Kidney (tissue), 14 donors: ENCODE measurements around the gene PRRX1. TPM values are rescaled to one million over a fixed set of nuclear protein-coding genes. Genes with fewer than 3 reads are reported as not detected.

Source experiments
- DNase-seq, 5 donors: peaks; one replicate each; pipeline ENCODE4 v3.0.0-alpha.2; 2013 to 2020
- FAIRE-seq: peaks from 2 replicates; lab custom pipeline; 2012; peaks lifted over from hg19 to GRCh38; lab: Jason Lieb, UNC
- H3K27ac ChIP-seq, 2 donors: one replicate each; pipeline ENCODE4 v1.7.0; 2013; ENCODE audit warnings: low read depth in 2 of 2, low read length in 2 of 2, inconsistent platforms in 1 of 2
- H3K27me3 ChIP-seq: one replicate; pipeline ENCODE4 v1.7.1; 2013; ENCODE audit warnings: low read length, inconsistent platforms; ENCODE audit not compliant: control insufficient read depth, insufficient read depth
- H3K36me3 ChIP-seq, 3 donors: one replicate each; pipeline versions ENCODE4 v1.7.0 to v1.7.1; 2013; ENCODE audit warnings: low read length in 3 of 3, control low read depth in 1 of 3, inconsistent platforms in 1 of 3; ENCODE audit not compliant: insufficient read depth in 3 of 3, control insufficient read depth in 2 of 3
- H3K4me1 ChIP-seq, 3 donors: one replicate each; pipeline versions ENCODE4 v1.7.0 to v1.7.1; 2013; ENCODE audit warnings: low read length in 3 of 3, inconsistent platforms in 1 of 3, low read depth in 1 of 3; ENCODE audit not compliant: control insufficient read depth in 2 of 3, insufficient read depth in 2 of 3
- H3K4me3 ChIP-seq, 3 donors: one replicate each; pipeline versions ENCODE4 v1.7.0 to v1.8.1; 2013; ENCODE audit warnings: low read length in 3 of 3, control low read depth in 1 of 3, inconsistent platforms in 1 of 3
- H3K9ac ChIP-seq, 3 donors: one replicate each; pipeline versions ENCODE4 v1.7.0 to v1.7.1; 2013; ENCODE audit warnings: low read length in 3 of 3, control low read depth in 1 of 3, inconsistent platforms in 1 of 3
- H3K9me3 ChIP-seq, 3 donors: one replicate each; pipeline versions ENCODE4 v1.7.0 to v1.7.1; 2013; ENCODE audit warnings: low read length in 3 of 3, control low read depth in 1 of 3, inconsistent platforms in 1 of 3; ENCODE audit not compliant: control insufficient read depth in 2 of 3, insufficient read depth in 1 of 3
- intact Hi-C: fragments of 100-400 bp; cut with DNase I; formaldehyde crosslinking; loops from one replicate; pipeline ENCODE4 v1.11.1; 2022
- polyA plus RNA-seq: library from polyadenylated mRNA; stranded (reverse); fragments of 350-450 nt; fragmentation: Illumina TruSeq; extraction: RNeasy Lipid Tissue Mini Kit (QIAGEN cat#74804); gene quantifications from one replicate; pipeline ENCODE4 v1.2.3, GENCODE V29; 2014; ENCODE audit warnings: low read depth, low replicate concordance; ENCODE audit not compliant: insufficient read depth
- total RNA-seq: library from RNA; stranded (reverse); fragmentation: NEBNext Ultra II Directional; extraction: Animal tissue kit (Norgen Biotek cat#: 25700); gene quantifications from one replicate; pipeline ENCODE4 v1.2.1, GENCODE V29; 2021
- TF ChIP-seq, protein P1 (sequence below): IDR thresholded peaks from 3 replicates; pipeline ENCODE4 v1.5.1; 2012; ENCODE audit warnings: mild to moderate bottlenecking, moderate library complexity, borderline replicate concordance; ENCODE audit not compliant: insufficient read depth; ENCODE audit errors: extremely low read depth
- donor health status: control.
- donor health status: control.
- donor health status: control.
- donor health status: control.
- donor health status: control.
- donor health status: DM: yes; HTN: yes; CAD: no.
- donor health status: Normal renal cell carcinoma (clear cell type).

The PRRX1 gene
- total and polyA plus RNA-seq, 2 donors from 2014 or later, result 0.67 to 8.1 TPM

DNA sequence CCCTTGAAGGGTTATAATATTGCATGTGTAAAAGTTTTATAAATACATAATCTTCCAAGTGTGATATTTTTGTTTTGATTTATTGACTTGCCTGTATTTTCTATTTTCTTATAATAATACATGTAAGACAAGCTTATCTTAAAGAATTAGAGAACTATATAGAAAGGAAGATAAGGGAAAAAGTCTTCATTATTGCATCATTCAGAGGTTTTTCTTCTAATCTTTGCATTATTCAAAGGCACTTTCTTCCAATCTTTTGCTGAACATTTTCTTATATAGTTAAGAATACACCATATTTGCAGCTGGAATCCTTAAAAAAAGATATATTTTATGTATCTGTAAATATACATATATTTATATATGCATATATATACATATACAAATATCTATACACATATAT is 33.4 kb downstream of the PRRX1 start:
- Histone ChIP-seq H3K27me3 (no peaks in the 10 kb centered on the region), H3K9me3 (no peaks in the 10 kb centered on the region), H3K27ac (no peak overlapping the region), H3K36me3 (no peaks in the 10 kb centered on the region), H3K9ac (no peak overlapping the region), H3K4me3 (no peak overlapping the region), H3K4me1 (no peaks in the 10 kb centered on the region)
- intact Hi-C loops, result no loop called here
- FAIRE-seq (no peak), DNase-seq (no peak)
- TF ChIP-seq, protein P1, sequence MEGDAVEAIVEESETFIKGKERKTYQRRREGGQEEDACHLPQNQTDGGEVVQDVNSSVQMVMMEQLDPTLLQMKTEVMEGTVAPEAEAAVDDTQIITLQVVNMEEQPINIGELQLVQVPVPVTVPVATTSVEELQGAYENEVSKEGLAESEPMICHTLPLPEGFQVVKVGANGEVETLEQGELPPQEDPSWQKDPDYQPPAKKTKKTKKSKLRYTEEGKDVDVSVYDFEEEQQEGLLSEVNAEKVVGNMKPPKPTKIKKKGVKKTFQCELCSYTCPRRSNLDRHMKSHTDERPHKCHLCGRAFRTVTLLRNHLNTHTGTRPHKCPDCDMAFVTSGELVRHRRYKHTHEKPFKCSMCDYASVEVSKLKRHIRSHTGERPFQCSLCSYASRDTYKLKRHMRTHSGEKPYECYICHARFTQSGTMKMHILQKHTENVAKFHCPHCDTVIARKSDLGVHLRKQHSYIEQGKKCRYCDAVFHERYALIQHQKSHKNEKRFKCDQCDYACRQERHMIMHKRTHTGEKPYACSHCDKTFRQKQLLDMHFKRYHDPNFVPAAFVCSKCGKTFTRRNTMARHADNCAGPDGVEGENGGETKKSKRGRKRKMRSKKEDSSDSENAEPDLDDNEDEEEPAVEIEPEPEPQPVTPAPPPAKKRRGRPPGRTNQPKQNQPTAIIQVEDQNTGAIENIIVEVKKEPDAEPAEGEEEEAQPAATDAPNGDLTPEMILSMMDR, result no peak

DNA sequence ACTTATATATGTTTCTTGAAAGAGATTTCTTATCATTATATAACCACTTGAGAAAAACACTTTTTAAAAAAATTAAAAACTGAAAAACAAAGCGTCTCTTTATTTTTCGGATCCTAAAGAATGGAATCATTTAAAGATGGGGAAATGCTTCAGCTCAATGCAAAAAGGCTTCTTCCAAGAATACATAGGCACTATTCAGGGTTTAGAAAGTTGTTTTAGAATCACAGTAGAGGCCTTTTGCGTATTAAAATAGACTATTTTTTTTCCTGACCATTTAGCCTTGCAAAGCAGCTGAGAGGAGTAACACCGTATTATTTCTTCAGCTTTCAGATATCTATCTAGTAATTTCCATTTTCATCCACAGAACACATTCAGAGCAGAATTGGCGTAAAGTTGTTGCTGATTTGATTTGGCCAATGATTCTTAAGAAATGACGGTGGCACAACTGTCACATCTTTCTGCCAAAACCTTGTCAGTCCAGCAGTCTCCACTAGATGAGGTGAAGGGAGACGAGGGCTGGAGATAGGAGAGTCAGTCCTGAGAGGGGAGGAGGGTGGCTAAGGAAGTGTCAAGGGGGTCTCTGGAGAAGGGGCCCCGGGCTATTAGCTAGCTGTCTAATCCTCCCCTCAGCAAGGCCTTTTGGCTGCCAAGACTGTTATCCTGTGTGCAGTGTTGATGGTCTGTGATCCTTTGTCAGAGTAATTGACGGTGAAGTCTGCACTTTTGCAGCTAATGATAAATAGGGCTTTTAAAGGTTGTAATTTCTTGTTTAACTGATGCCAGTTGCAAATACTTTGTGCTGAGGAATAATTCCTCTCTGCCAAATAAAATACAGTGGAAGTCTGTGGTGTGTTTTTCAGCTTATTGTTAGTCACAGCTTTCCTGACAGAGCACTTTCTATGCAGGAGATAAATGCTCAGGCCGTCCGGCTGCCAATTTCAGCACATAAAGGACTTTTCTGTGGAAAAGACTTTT is 34.7 kb downstream of the PRRX1 start:
- Histone ChIP-seq H3K9ac (no peak overlapping the region), H3K36me3 (no peaks in the 10 kb centered on the region), H3K9me3 (no peaks in the 10 kb centered on the region), H3K27ac (no peak overlapping the region), H3K4me1 (no peaks in the 10 kb centered on the region), H3K4me3 (no peak overlapping the region), H3K27me3 (no peaks in the 10 kb centered on the region)
- FAIRE-seq, result no peak
- peak in 2 of 5 donors; percentile 14 to 40 for DNase-seq
- intact Hi-C loops, result no loop called here
- TF ChIP-seq, protein P1, result no peak

DNA sequence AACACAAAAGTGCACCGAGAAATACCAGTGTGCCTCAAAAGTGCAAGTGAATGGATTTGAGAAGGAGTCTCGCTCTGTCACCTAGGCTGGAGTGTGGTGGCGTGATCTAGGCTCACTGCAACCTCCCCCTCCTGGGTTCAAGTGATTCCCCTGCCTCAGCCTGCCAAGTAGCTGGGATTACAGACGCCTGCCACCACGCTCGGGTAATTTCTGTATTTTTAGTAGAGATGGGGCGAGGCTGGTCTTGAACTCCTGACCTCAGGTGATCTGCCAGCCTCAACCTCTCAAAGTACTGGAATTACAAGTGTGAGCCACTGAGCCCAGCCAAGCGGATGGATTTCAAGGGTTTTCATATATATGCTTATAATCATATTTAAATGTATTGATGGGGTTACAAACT is 35.8 kb downstream of the PRRX1 start:
- Histone ChIP-seq H3K36me3 (no peaks in the 10 kb centered on the region), H3K27me3 (no peaks in the 10 kb centered on the region), H3K9me3 (no peaks in the 10 kb centered on the region), H3K9ac (no peak overlapping the region), H3K4me1 (no peaks in the 10 kb centered on the region), H3K4me3 (no peak overlapping the region), H3K27ac (no peak overlapping the region)
- DNase-seq, result no peak
- intact Hi-C loops, result no loop called here
- TF ChIP-seq, protein P1, result no peak
- FAIRE-seq, result no peak
